SK-N-SH (cell line): ENCODE data around the gene BPIFA2. TPM values are rescaled to one million over a fixed set of nuclear protein-coding genes. Genes with fewer than 3 reads are reported as not detected.

Source experiments
- CTCF ChIA-PET: fragments of 300-600, 350-600 bp; formaldehyde crosslinking; extraction: SDS; loops from one replicate; lab custom pipeline; 2021; lab: Yijun Ruan, JAX
- POLR2A ChIA-PET: fragments of 350-600 bp; sonication (Branson Sonifier 250); formaldehyde crosslinking; extraction: SDS; loops from one replicate; lab custom pipeline; 2020; ENCODE audit warnings: antibody characterized with exemption, inconsistent platforms; lab: Yijun Ruan, JAX
- DNase-seq: peaks from one replicate; pipeline ENCODE4 v3.0.0; 2012
- H2AFZ ChIP-seq: fragments of 200-600 bp; sonication (generic); 2 replicates; pipeline ENCODE4 v1.8.1; 2016; ENCODE audit warnings: antibody characterized with exemption, mild to moderate bottlenecking, low read depth
- H3F3A ChIP-seq: fragments of 200-600 bp; sonication (generic); replicated peaks from 2 replicates; pipeline ENCODE3; 2016; ENCODE audit warnings: antibody characterized with exemption, mild to moderate bottlenecking; ENCODE audit not compliant: insufficient read depth
- H3K27ac ChIP-seq, 2 experiments: fragments of 200-500 bp in 1 of 2; fragments of 200-600 bp in 1 of 2; sonication (Bioruptor generic) in 1 of 2; sonication (generic), shearing (Covaris generic) in 1 of 2; 2 replicates each; pipeline versions ENCODE4 v1.5.1 to v1.6.1; 2014 to 2016; ENCODE audit warnings: low read depth in 2 of 2, inconsistent platforms in 1 of 2, low read length in 1 of 2, mild to moderate bottlenecking in 1 of 2, mixed read lengths in 1 of 2
- H3K27me3 ChIP-seq: fragments of 200-600 bp; sonication (generic), shearing (Covaris generic); 2 replicates; pipeline ENCODE4 v1.6.1; 2016; ENCODE audit warnings: mixed run types; ENCODE audit not compliant: insufficient read depth
- H3K36me3 ChIP-seq, 2 experiments: fragments of 200-500 bp in 1 of 2; fragments of 200-600 bp in 1 of 2; sonication (Bioruptor generic) in 1 of 2; sonication (generic) in 1 of 2; replicated peaks in 1 of 2; 2 replicates each; pipeline versions ENCODE3 to v1.5.1; 2014 to 2016; ENCODE audit warnings: low read length in 1 of 2, mild to moderate bottlenecking in 1 of 2; ENCODE audit not compliant: insufficient read depth in 2 of 2, control insufficient read depth in 1 of 2
- H3K4me1 ChIP-seq, 2 experiments: fragments of 200-500 bp in 1 of 2; fragments of 200-600 bp in 1 of 2; sonication (Bioruptor generic) in 1 of 2; sonication (generic), shearing (Covaris generic) in 1 of 2; 2 replicates each; pipeline versions ENCODE4 v1.5.1 to v1.6.1; 2014 to 2016; ENCODE audit warnings: low read depth in 1 of 2, low read length in 1 of 2, mixed run types in 1 of 2; ENCODE audit not compliant: insufficient read depth in 2 of 2, control insufficient read depth in 1 of 2
- H3K4me2 ChIP-seq: fragments of 200-600 bp; sonication (generic), shearing (Covaris generic); 2 replicates; pipeline ENCODE4 v1.6.1; 2017; ENCODE audit warnings: mixed run types
- H3K4me3 ChIP-seq, 2 experiments: fragments of 200-500 bp in 1 of 2; fragments of 200-600 bp in 1 of 2; sonication (Bioruptor generic) in 1 of 2; sonication (generic), shearing (Covaris generic) in 1 of 2; 2 replicates each; pipeline versions ENCODE4 v1.5.1 to v1.8.1; 2014 to 2016; ENCODE audit warnings: low read depth in 2 of 2, inconsistent platforms in 1 of 2, low read length in 1 of 2, mild to moderate bottlenecking in 1 of 2, mixed read lengths in 1 of 2, moderate library complexity in 1 of 2
- H3K79me2 ChIP-seq: fragments of 200-600 bp; sonication (generic); 2 replicates; pipeline ENCODE4 v1.8.1; 2017; ENCODE audit warnings: mild to moderate bottlenecking; ENCODE audit not compliant: insufficient read depth
- H3K9ac ChIP-seq: fragments of 200-600 bp; sonication (generic); 2 replicates; pipeline ENCODE4 v1.6.1; 2017; ENCODE audit warnings: mixed run types
- H3K9me2 ChIP-seq: fragments of 200-600 bp; sonication (generic); 2 replicates; pipeline ENCODE4 v1.6.1; 2017; ENCODE audit warnings: mixed run types
- H3K9me3 ChIP-seq: fragments of 200-600 bp; sonication (generic); 2 replicates; pipeline ENCODE4 v1.6.1; 2017; ENCODE audit warnings: mixed run types, mild to moderate bottlenecking, moderate library complexity
- H4K20me1 ChIP-seq: fragments of 200-600 bp; sonication (generic); 2 replicates; pipeline ENCODE4 v1.6.1; 2017; ENCODE audit warnings: mild to moderate bottlenecking, mixed run types; ENCODE audit not compliant: insufficient read depth
- CHD2 ChIP-seq: fragments of 150-350 bp; IDR thresholded peaks from 2 replicates; pipeline ENCODE4 v1.6.1; 2018; ENCODE audit warnings: low read length; ENCODE audit not compliant: partially characterized antibody
- ELF1 ChIP-seq: IDR thresholded peaks from 2 replicates; pipeline ENCODE4 v1.4.0; 2012
- EZH2phosphoT487 ChIP-seq: fragments of 200-600 bp; sonication (generic); IDR thresholded peaks from 2 replicates; pipeline ENCODE4 v1.6.1; 2017; ENCODE audit warnings: low read depth, mixed run types, mild to moderate bottlenecking, antibody characterized with exemption, moderate library complexity, borderline replicate concordance
- JUND ChIP-seq: IDR thresholded peaks from 2 replicates; pipeline ENCODE4 v1.4.0; 2012
- MXI1 ChIP-seq: IDR thresholded peaks from 2 replicates; pipeline ENCODE4 v1.6.1; 2012; ENCODE audit warnings: mild to moderate bottlenecking, low read depth, low read length, improper control_type of control experiment
- NFIC ChIP-seq: IDR thresholded peaks from 2 replicates; pipeline ENCODE4 v1.4.0; 2012; ENCODE audit warnings: borderline replicate concordance
- NRF1 ChIP-seq: IDR thresholded peaks from 2 replicates; pipeline ENCODE4 v1.6.1; 2012; ENCODE audit warnings: low read depth, mild to moderate bottlenecking, low read length
- POLR2AphosphoS5 ChIP-seq: IDR thresholded peaks from 2 replicates; pipeline ENCODE4 v1.6.1; 2012; ENCODE audit warnings: low read depth, low read length
- RAD21 ChIP-seq: IDR thresholded peaks from 2 replicates; pipeline ENCODE4 v1.6.1; 2012; ENCODE audit warnings: mild to moderate bottlenecking, low read length
- REST ChIP-seq: IDR thresholded peaks from 2 replicates; pipeline ENCODE4 v1.6.1; 2012; ENCODE audit warnings: mild to moderate bottlenecking, low read depth, low read length, moderate library complexity
- RXRA ChIP-seq: IDR thresholded peaks from 2 replicates; pipeline ENCODE4 v1.4.0; 2012; ENCODE audit warnings: low read depth, mild to moderate bottlenecking, borderline replicate concordance
- TEAD4 ChIP-seq: IDR thresholded peaks from 2 replicates; pipeline ENCODE4 v1.4.0; 2012; ENCODE audit warnings: mild to moderate bottlenecking, borderline replicate concordance; ENCODE audit not compliant: insufficient read depth
- YY1 ChIP-seq: IDR thresholded peaks from 2 replicates; pipeline ENCODE4 v1.4.0; 2012; ENCODE audit warnings: low read depth, mild to moderate bottlenecking
- WGBS: methylation state at CpG from one replicate; pipeline ENCODE4 v1.1.6; 2017; ENCODE audit warnings: low lambda C conversion rate; 5-methylcytosine and 5-hydroxymethylcytosine counted together
- polyA plus RNA-seq, 3 experiments: library from polyadenylated mRNA; depleted of rRNA; stranded (reverse); fragments of >200 nt; gene quantifications; 2 replicates each; pipeline ENCODE4 v1.2.3, GENCODE V29; 2012
- TF ChIP-seq, protein P1 (sequence below): fragments of 150-350 bp; IDR thresholded peaks from 2 replicates; pipeline ENCODE4 v1.6.1; 2017; ENCODE audit warnings: antibody characterized with exemption, low read length, low read depth, borderline replicate concordance
- TF ChIP-seq, protein P2 (sequence below): IDR thresholded peaks from 2 replicates; pipeline ENCODE4; 2012

Gene BPIFA2
- polyA plus RNA-seq, 1 of the 3 experiments (the other 2 are of a cell fraction), result not detected

GRCh38 chr20:33175123-33175522 lies 7.2 kb downstream of the BPIFA2 start:
- Histone ChIP-seq H4K20me1 (no peaks in the 10 kb centered on the region), H3K79me2 (no peaks in the 10 kb centered on the region), H2AFZ (no peak overlapping the region), H3K4me2 (no peak overlapping the region), H3K9me3 (no peaks in the 10 kb centered on the region), H3K4me1 (no peaks in the 10 kb centered on the region), H3K9ac (no peak overlapping the region), H3F3A (no peaks in the 10 kb centered on the region), H3K27me3 (no peaks in the 10 kb centered on the region), H3K36me3 (no peaks in the 10 kb centered on the region), H3K27ac (no peak overlapping the region), H3K4me3 (no peak overlapping the region), H3K9me2 (no peaks in the 10 kb centered on the region)
- CTCF ChIA-PET, result no interaction called here
- DNase-seq, result no peak
- 22% methylated on average over 2 of the region's 3 CpGs for WGBS
- POLR2A ChIA-PET, result no interaction called here
- TF ChIP-seq, protein P1, sequence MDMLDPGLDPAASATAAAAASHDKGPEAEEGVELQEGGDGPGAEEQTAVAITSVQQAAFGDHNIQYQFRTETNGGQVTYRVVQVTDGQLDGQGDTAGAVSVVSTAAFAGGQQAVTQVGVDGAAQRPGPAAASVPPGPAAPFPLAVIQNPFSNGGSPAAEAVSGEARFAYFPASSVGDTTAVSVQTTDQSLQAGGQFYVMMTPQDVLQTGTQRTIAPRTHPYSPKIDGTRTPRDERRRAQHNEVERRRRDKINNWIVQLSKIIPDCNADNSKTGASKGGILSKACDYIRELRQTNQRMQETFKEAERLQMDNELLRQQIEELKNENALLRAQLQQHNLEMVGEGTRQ, result no peak
- TF ChIP-seq RAD21 (no peak), JUND (no peak), YY1 (no peak), TEAD4 (no peak), RXRA (no peak), NRF1 (no peak), ELF1 (no peak), NFIC (no peak), POLR2AphosphoS5 (no peak), CHD2 (no peak), REST (no peak), EZH2phosphoT487 (no peak), MXI1 (no peak)
- TF ChIP-seq, protein P2, sequence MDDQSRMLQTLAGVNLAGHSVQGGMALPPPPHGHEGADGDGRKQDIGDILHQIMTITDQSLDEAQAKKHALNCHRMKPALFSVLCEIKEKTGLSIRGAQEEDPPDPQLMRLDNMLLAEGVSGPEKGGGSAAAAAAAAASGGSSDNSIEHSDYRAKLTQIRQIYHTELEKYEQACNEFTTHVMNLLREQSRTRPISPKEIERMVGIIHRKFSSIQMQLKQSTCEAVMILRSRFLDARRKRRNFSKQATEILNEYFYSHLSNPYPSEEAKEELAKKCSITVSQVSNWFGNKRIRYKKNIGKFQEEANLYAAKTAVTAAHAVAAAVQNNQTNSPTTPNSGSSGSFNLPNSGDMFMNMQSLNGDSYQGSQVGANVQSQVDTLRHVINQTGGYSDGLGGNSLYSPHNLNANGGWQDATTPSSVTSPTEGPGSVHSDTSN, result no peak
